Measurements from ENCODE around the gene TEKT2.

Gene TEKT2

GRCh38 chr1:36118447-36119204 lies 34.7 kb downstream of the TEKT2 start:
- TF ChIP-seq REST (IDR thresholded peaks at IDR 0.05; ENCODE audit: insufficient read depth in 1 of 2, low read depth in 2 of 2, low read length in 2 of 2) (no peak), TAF1 (IDR thresholded peaks at IDR 0.05; ENCODE audit: borderline replicate concordance, insufficient read depth, low read length) (no peak), POLR2AphosphoS5 (IDR thresholded peaks at IDR 0.05; ENCODE audit: low read depth, low read length) (no peak), FOXP2 (optimal IDR thresholded peaks at IDR 0.05; ENCODE audit: borderline replicate concordance, extremely low read depth, extremely low read length, insufficient read depth) (no peak), SIN3A (IDR thresholded peaks at IDR 0.05; ENCODE audit: borderline replicate concordance, insufficient read depth, low read length) (no peak)

GRCh38 chr1:36119456-36119855 lies 35.6 kb downstream of the TEKT2 start:
- no peak for TF ChIP-seq TAF1 (IDR thresholded peaks at IDR 0.05; ENCODE audit: borderline replicate concordance, insufficient read depth, low read length)
- TF ChIP-seq FOXP2 (optimal IDR thresholded peaks at IDR 0.05; ENCODE audit: borderline replicate concordance, extremely low read depth, extremely low read length, insufficient read depth): no peak
- TF ChIP-seq REST (IDR thresholded peaks at IDR 0.05; ENCODE audit: insufficient read depth in 1 of 2, low read depth in 2 of 2, low read length in 2 of 2): no peak
- TF ChIP-seq SIN3A (IDR thresholded peaks at IDR 0.05; ENCODE audit: borderline replicate concordance, insufficient read depth, low read length): no peak
- TF ChIP-seq POLR2AphosphoS5 (IDR thresholded peaks at IDR 0.05; ENCODE audit: low read depth, low read length): no peak

GRCh38 chr1:36122062-36123030 lies 38.5 kb downstream of the TEKT2 start:
- TF ChIP-seq POLR2AphosphoS5 (IDR thresholded peaks at IDR 0.05; ENCODE audit: low read depth, low read length): no peak
- TF ChIP-seq REST (IDR thresholded peaks at IDR 0.05; ENCODE audit: insufficient read depth in 1 of 2, low read depth in 2 of 2, low read length in 2 of 2): no peak
- no peak for TF ChIP-seq TAF1 (IDR thresholded peaks at IDR 0.05; ENCODE audit: borderline replicate concordance, insufficient read depth, low read length)
- no peak for TF ChIP-seq FOXP2 (optimal IDR thresholded peaks at IDR 0.05; ENCODE audit: borderline replicate concordance, extremely low read depth, extremely low read length, insufficient read depth)

- TF ChIP-seq FOXP2 (optimal IDR thresholded peaks at IDR 0.05; ENCODE audit: borderline replicate concordance, extremely low read depth, extremely low read length, insufficient read depth): no peak
- no peak for TF ChIP-seq REST (IDR thresholded peaks at IDR 0.05; ENCODE audit: insufficient read depth in 1 of 2, low read depth in 2 of 2, low read length in 2 of 2)
- TF ChIP-seq TAF1 (IDR thresholded peaks at IDR 0.05; ENCODE audit: borderline replicate concordance, insufficient read depth, low read length): no peak
- TF ChIP-seq POLR2AphosphoS5 (IDR thresholded peaks at IDR 0.05; ENCODE audit: low read depth, low read length): no peak
- no peak for TF ChIP-seq SIN3A (IDR thresholded peaks at IDR 0.05; ENCODE audit: borderline replicate concordance, insufficient read depth, low read length)
Measured at GRCh38 chr1:36123356-36123755, 39.5 kb downstream of the TEKT2 start.
